ENCODE data around the gene S100A6. TPM values are rescaled to one million over a fixed set of nuclear protein-coding genes. Genes with fewer than 3 reads are reported as not detected.
A peak's percentile ranks its signal among the peaks of the same experiment; 100 is the strongest.

S100A6 gene
- total RNA-seq, 1 donor from 2014 or later, result 1,046 TPM

GRCh38 chr1:153506831-153507413 is 28.9 kb downstream of the S100A6 start:
- peak; percentile 67 for ATAC-seq
- Histone ChIP-seq H3K9me3 (no peaks in the 10 kb centered on the region), H3K4me3 (no peak overlapping the region), H3K27me3 (no peaks in the 10 kb centered on the region), H3K4me1 (peaks cover 3% of the 10 kb centered on the region), H3K27ac (no peak overlapping the region), H3K36me3 (no peaks in the 10 kb centered on the region)
- TF ChIP-seq CTCF (IDR thresholded peaks at IDR 0.05), result no peak
- DNase-seq, result peak; percentile 73
- intact Hi-C loops (cut with DNase I), result no loop called here

- Histone ChIP-seq H3K4me1 (peaks cover 3% of the 10 kb centered on the region), H3K27me3 (no peaks in the 10 kb centered on the region), H3K36me3 (no peaks in the 10 kb centered on the region), H3K27ac (no peak overlapping the region), H3K9me3 (no peaks in the 10 kb centered on the region), H3K4me3 (no peak overlapping the region)
- intact Hi-C loops (cut with DNase I), result no loop called here
- DNase-seq (no peak), ATAC-seq (no peak)
- no peak for TF ChIP-seq CTCF (IDR thresholded peaks at IDR 0.05)
These were observed 29.4 kb downstream of the S100A6 start for GRCh38 chr1:153506386-153506785.

GRCh38 chr1:153505576-153505975 is 30.2 kb downstream of the S100A6 start:
- no peak for DNase-seq
- no peaks in the 10 kb centered on the region for H3K9me3 ChIP-seq
- intact Hi-C loops (cut with DNase I), result no loop called here
- TF ChIP-seq CTCF (IDR thresholded peaks at IDR 0.05), result no peak
- no peak overlapping the region for H3K4me3 ChIP-seq
- no peaks in the 10 kb centered on the region for H3K27me3 ChIP-seq
- H3K4me1 ChIP-seq, result peaks cover 3% of the 10 kb centered on the region
- H3K27ac ChIP-seq, result no peak overlapping the region
- no peak for ATAC-seq
- no peaks in the 10 kb centered on the region for H3K36me3 ChIP-seq

- Histone ChIP-seq H3K4me1 (peaks cover 3% of the 10 kb centered on the region), H3K36me3 (no peaks in the 10 kb centered on the region), H3K4me3 (no peak overlapping the region), H3K27ac (no peak overlapping the region), H3K27me3 (no peaks in the 10 kb centered on the region), H3K9me3 (no peaks in the 10 kb centered on the region)
- intact Hi-C loops (cut with DNase I), result no loop called here
- DNase-seq (no peak), ATAC-seq (no peak)
- TF ChIP-seq CTCF (IDR thresholded peaks at IDR 0.05), result no peak
These were observed 32.0 kb downstream of the S100A6 start for GRCh38 chr1:153503766-153504165.

GRCh38 chr1:153498746-153499145 is 37.0 kb downstream of the S100A6 start:
- Histone ChIP-seq H3K4me3 (no peak overlapping the region), H3K4me1 (no peaks in the 10 kb centered on the region), H3K9me3 (no peaks in the 10 kb centered on the region), H3K36me3 (no peaks in the 10 kb centered on the region), H3K27me3 (no peaks in the 10 kb centered on the region), H3K27ac (no peak overlapping the region)
- ATAC-seq (no peak), DNase-seq (no peak)
- intact Hi-C loops (cut with DNase I), result loop anchor here (5.0 kb wide), 1 partner anchor 146 kb away; no protein-coding TSS in a partner anchor
- TF ChIP-seq CTCF (IDR thresholded peaks at IDR 0.05), result no peak

GRCh38 chr1:153495536-153495935 is 40.3 kb downstream of the S100A6 start:
- intact Hi-C loops (cut with DNase I), result loop anchor here (5.0 kb wide), 1 partner anchor 143 kb away; no protein-coding TSS in a partner anchor
- no peaks in the 10 kb centered on the region for H3K4me1 ChIP-seq
- no peaks in the 10 kb centered on the region for H3K27me3 ChIP-seq
- DNase-seq (no peak), ATAC-seq (no peak)
- no peak overlapping the region for H3K27ac ChIP-seq
- no peak overlapping the region for H3K4me3 ChIP-seq
- H3K36me3 ChIP-seq, result no peaks in the 10 kb centered on the region
- no peak for TF ChIP-seq CTCF (IDR thresholded peaks at IDR 0.05)
- H3K9me3 ChIP-seq, result no peaks in the 10 kb centered on the region
